ENCODE data around the gene PPP1R3G. TPM values are rescaled to one million over a fixed set of nuclear protein-coding genes. Genes with fewer than 3 reads are reported as not detected.

Gene PPP1R3G
- total RNA-seq, 2 donors from 2014 or later = 0.26 TPM; not detected in 1

DNA sequence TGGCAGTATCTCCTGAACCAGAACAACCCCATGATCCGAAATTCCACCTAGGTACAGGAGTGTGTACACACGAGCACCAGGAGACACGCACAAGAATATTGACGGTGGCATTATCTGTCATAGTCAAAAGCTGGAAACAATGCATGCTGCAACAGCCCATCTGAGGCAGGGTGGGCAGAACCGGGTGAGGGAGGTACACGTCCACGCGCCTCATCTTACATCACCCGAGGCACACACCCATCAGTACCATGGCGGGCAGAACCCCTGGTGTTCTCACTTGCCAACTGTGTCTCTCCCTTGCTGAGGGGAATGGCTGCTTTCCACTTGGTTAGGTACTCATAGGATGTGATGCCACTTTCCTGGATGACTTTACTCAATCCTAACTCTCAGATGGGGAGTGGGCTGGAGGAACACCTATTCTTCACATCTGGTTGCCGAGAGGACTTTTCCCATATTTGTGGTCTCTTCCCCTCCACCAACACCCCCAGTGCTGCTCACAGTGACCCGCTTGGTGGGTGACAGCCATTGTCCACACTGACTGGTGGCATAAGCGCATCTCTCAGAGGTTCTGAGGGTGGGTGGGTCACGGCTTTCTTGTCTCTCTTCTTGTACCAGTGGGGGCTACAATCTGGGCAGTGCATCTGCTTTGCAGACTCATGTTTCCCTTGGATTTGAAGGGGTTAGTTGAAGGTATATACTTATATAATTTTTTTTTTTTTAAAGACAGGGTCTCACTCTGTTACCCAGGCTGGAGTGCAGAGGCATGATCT, 13.5 kb downstream of the PPP1R3G start:
- intact Hi-C loops (cut with DNase I) = no loop called here
- no peak overlapping the region for H3K4me3 ChIP-seq
- H3K27me3 ChIP-seq = no peaks in the 10 kb centered on the region
- H3K9me3 ChIP-seq = no peaks in the 10 kb centered on the region
- no peak for ATAC-seq
- H3K36me3 ChIP-seq (replicated peaks in 1 of 2; ENCODE audit: insufficient read depth in 1 of 2, low read depth in 2 of 2) = no peaks in the 10 kb centered on the region
- TF ChIP-seq POLR2A (IDR thresholded peaks at IDR 0.05) = no peak
- TF ChIP-seq, protein P1, sequence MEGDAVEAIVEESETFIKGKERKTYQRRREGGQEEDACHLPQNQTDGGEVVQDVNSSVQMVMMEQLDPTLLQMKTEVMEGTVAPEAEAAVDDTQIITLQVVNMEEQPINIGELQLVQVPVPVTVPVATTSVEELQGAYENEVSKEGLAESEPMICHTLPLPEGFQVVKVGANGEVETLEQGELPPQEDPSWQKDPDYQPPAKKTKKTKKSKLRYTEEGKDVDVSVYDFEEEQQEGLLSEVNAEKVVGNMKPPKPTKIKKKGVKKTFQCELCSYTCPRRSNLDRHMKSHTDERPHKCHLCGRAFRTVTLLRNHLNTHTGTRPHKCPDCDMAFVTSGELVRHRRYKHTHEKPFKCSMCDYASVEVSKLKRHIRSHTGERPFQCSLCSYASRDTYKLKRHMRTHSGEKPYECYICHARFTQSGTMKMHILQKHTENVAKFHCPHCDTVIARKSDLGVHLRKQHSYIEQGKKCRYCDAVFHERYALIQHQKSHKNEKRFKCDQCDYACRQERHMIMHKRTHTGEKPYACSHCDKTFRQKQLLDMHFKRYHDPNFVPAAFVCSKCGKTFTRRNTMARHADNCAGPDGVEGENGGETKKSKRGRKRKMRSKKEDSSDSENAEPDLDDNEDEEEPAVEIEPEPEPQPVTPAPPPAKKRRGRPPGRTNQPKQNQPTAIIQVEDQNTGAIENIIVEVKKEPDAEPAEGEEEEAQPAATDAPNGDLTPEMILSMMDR (IDR thresholded peaks at IDR 0.05) = no peak
- H3K27ac ChIP-seq = no peak overlapping the region
- no peak for DNase-seq
- no peaks in the 10 kb centered on the region for H3K4me1 ChIP-seq
- 75 to 82% methylated on average over 14 of the region's 14 CpGs for WGBS, 2 donors

DNA sequence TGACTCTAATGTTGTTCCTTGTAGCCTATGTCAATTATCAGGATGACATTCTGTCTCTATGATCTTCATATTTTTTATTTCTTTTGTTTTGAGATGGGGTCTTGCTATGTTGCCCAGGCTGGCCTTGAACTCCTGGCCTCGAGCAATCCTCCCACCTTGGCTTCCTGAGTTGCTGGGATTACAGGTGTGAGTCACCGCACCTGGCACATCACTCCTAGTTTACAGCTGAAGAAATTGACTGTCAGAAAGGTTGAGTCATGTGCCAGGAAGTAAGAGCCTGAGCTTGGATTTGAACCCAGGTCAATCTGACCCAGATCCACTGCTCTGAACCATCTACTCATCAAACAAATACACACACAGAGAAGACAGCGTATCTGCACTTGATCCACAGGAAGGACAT, 14.4 kb downstream of the PPP1R3G start:
- no peak overlapping the region for H3K4me3 ChIP-seq
- no peak for TF ChIP-seq POLR2A (IDR thresholded peaks at IDR 0.05)
- TF ChIP-seq, protein P1 (IDR thresholded peaks at IDR 0.05) = no peak
- H3K27me3 ChIP-seq = no peaks in the 10 kb centered on the region
- DNase-seq (no peak), ATAC-seq (no peak)
- no peaks in the 10 kb centered on the region for H3K9me3 ChIP-seq
- H3K4me1 ChIP-seq = no peaks in the 10 kb centered on the region
- 93 to 97% methylated on average over 3 of the region's 3 CpGs for WGBS, 2 donors
- no peaks in the 10 kb centered on the region for H3K36me3 ChIP-seq (replicated peaks in 1 of 2; ENCODE audit: insufficient read depth in 1 of 2, low read depth in 2 of 2)
- no peak overlapping the region for H3K27ac ChIP-seq
- intact Hi-C loops (cut with DNase I) = no loop called here

DNA sequence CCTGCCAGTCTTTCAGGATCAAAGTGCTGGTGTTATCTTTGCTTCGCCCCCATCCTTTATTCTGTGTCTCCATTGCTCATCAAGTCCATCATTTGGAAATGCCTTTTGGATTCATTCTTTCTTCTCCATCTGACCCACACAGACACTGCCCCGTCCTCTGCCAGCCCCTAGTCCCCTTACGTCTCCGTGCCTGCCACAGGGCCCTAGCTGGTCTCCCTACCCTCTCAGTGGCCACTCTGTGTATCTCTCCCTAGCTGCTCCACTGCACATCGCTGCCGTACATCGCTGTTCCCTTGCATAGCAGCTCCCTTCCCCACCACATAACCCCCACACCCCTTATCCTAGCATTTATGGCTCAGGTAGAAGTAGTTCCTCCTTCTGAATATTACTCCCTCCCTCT, 15.7 kb downstream of the PPP1R3G start:
- no peaks in the 10 kb centered on the region for H3K27me3 ChIP-seq
- no peaks in the 10 kb centered on the region for H3K9me3 ChIP-seq
- no peak overlapping the region for H3K27ac ChIP-seq
- no peaks in the 10 kb centered on the region for H3K4me1 ChIP-seq
- TF ChIP-seq POLR2A (IDR thresholded peaks at IDR 0.05) = no peak
- TF ChIP-seq, protein P1 (IDR thresholded peaks at IDR 0.05) = no peak
- intact Hi-C loops (cut with DNase I) = no loop called here
- DNase-seq (no peak), ATAC-seq (no peak)
- no peak overlapping the region for H3K4me3 ChIP-seq
- WGBS, 2 donors = 89 to 92% methylated on average over 7 of the region's 7 CpGs
- H3K36me3 ChIP-seq (replicated peaks in 1 of 2; ENCODE audit: insufficient read depth in 1 of 2, low read depth in 2 of 2) = no peaks in the 10 kb centered on the region

DNA sequence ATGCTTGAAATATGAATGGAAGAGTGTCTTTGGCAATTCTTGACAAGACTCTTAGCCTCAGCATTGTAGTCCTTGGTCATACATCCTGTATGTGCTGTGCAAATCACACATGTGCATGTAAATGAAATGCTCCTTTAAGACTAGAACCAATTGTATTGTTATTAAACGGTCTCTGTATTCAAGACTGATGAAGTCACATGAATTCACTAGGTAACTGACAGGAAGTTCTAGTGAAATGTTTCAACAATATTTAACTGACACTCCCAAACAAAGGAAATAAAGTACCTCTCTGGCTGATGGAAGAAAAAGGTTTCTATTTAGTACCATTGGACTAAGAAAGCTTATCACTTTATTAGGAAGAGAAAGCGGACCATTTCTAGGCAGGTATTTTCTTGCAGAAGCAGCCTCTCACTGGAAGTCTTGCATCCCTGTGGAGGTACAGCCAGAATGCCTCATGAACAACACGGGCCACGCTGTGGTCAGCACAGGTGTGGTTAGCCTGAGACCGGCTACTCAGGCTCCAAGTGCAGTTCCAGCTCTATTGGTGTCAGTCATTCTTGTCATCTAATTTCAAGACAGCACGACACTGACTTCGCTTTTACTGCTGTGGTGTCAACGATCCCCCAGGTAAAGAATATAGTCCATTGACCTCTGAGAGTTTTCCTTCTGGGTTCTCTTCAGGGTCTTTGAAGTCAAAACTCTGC, 17.3 kb downstream of the PPP1R3G start:
- ATAC-seq (no peak), DNase-seq (no peak)
- intact Hi-C loops (cut with DNase I) = no loop called here
- Histone ChIP-seq H3K27ac (no peak overlapping the region), H3K27me3 (no peaks in the 10 kb centered on the region), H3K36me3 (replicated peaks in 1 of 2; ENCODE audit: insufficient read depth in 1 of 2, low read depth in 2 of 2) (no peaks in the 10 kb centered on the region), H3K4me3 (no peak overlapping the region), H3K9me3 (peaks cover 0 to 7% (median 0%) of the 10 kb centered on the region in 3 donors), H3K4me1 (no peaks in the 10 kb centered on the region)
- 76 to 82% methylated on average over 8 of the region's 8 CpGs for WGBS, 2 donors
- TF ChIP-seq, protein P1 (IDR thresholded peaks at IDR 0.05) = no peak
- no peak for TF ChIP-seq POLR2A (IDR thresholded peaks at IDR 0.05)

All from body of pancreas (tissue), 4 donors.